HG03175 (cell line): ENCODE measurements around the gene KDM4D.
"Not testable (repeated sequence)": the region's sequence is repeated elsewhere in the genome, so short reads cannot be mapped to it uniquely, and the experiment has no call there.

Experiments
- ATAC-seq: cut with Tn5 transposase; IDR thresholded peaks from one replicate; pipeline ENCODE4 v1.9.1; 2021; ENCODE audit warnings: mild to moderate bottlenecking, moderate library complexity; ENCODE audit not compliant: unreplicated experiment

Gene KDM4D

GRCh38 chr11:94956963-94957362, 16.5 kb upstream of the KDM4D start:
- no peak for ATAC-seq

DNA sequence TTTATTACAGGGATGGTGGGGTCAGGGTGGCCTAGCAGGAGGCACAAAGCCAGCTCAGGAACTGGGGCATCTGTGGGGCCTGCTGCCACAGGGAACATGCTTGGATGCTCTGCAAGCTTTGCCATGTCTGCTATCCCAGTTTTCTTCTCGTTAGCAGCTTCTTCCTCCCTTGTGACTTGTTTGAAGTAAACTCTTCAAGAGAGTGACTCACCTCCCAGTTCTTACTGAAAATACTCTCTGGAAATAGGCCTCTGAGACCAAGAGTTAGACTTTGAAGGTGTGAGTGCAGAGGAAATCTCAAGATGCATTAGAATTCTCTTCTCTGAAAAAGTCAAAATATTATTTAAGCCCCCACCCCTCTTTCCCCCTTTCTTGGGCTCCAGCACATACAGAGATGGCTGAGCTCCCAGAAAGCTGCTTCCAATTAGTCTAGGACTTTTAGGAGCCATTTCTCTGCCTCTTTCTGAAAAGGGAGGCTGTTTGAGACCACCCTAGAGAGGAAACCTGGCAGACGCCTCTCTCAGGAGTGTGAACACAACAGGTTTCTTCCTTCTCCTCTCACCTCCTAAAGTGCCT, 15.3 kb upstream of the KDM4D start:
- ATAC-seq = no peak

DNA sequence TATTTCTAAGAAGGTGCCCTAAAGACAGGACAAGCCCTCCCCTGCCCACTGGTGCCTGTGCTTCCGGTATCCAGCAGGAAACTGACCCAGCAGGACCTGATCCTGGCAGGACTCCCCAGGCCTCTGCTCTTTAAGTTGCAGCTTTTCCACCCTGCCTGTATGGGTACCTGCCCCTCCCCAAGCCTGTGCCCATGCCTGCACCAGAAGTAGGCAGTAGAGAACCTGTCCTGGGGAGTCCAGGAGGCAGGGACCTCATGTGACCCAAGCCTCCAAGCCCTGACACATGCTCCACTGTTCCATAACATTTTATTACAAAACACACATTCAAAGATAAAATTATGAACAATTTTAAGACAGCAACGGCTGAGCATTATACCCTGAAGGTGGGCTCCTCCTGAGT, 14.3 kb upstream of the KDM4D start:
- ATAC-seq = no peak

DNA sequence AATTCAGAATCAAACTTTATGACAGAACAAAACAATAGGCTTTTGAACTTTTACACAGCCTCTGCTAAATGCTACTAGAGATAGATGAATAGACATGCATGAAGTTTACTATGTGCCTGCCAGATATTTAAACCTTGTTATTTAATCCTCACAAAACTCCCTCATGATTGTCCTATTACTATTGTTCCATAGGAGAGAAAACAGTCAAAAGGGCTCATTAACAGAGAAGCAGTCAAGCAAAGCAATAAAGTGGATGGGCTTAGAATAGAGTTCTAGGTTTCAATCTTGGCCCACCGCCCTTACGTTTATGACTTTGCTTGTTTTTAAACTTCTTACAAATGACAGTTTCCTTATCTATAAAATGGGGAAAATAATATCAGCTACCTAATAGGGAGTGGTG, 13.0 kb upstream of the KDM4D start:
- ATAC-seq = no peak

- no peak for ATAC-seq
Measured at GRCh38 chr11:94961255-94961654, 12.3 kb upstream of the KDM4D start.

- ATAC-seq = no peak
Measured at GRCh38 chr11:94964934-94965333, 8.6 kb upstream of the KDM4D start.

- ATAC-seq = no peak
Measured at GRCh38 chr11:94968334-94968958, 5.1 kb upstream of the KDM4D start.

DNA sequence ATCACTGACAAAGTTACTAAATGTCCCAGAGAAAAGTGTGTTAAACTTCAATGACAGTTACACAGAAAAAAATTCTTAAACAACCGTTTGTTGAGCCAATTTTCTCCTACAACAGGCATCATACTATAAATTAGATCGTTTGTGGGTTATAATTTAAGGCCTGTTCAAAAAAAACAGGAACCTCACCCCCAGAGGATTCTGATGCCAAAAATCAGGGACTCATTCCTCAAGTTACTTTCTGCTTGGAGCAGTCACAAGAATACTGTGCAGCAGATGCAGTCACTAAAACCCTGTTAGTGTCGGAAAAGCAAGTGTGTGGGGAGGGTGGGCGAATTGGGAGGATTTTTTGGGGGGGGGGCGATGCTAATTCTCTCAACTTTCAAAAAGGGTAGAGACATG, 810 bp upstream of the KDM4D start:
- no peak for ATAC-seq

GRCh38 chr11:94974178-94974577, 669 bp downstream of the KDM4D start:
- no peak for ATAC-seq

DNA sequence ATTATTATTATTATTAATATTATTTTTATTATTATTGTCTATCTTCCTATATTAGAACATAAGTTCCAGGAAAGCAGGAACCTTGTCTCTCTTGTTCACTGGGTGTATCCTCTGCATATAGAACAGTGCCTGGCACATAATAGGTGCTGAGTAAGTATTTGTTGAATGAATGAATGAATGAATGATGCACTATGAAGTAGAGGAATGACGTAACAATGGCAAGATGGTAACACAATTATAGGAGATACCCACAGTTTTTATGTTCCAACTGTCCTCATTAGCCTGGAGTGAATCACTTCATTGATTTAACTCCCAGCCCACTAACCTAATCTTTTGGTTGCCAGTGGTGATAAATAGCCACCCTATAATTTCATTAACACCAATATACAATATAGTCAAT, 2.1 kb downstream of the KDM4D start:
- ATAC-seq = no peak

DNA sequence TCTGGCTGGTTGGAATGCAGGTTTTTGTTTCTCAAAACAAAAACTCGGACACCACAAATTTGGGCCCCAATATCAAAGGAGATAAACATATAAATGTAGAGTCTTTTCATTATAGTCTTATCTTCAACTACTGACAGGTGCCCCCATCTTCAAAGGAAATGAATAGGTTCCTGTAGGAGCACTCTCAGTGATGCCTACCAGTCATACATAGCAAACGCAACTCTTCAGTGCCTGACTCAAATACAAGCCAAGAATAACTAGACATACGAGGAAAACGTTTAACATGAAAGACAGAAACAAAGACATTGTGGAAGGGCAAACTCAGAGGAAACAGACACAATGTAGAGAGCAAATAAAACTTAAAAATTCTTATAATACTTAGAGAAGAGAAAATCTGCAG, 13.9 kb downstream of the KDM4D start:
- ATAC-seq = no peak

GRCh38 chr11:94988748-94989147, 15.2 kb downstream of the KDM4D start:
- ATAC-seq = no peak

GRCh38 chr11:94993400-94993943, 20.0 kb downstream of the KDM4D start:
- no peak for ATAC-seq

DNA sequence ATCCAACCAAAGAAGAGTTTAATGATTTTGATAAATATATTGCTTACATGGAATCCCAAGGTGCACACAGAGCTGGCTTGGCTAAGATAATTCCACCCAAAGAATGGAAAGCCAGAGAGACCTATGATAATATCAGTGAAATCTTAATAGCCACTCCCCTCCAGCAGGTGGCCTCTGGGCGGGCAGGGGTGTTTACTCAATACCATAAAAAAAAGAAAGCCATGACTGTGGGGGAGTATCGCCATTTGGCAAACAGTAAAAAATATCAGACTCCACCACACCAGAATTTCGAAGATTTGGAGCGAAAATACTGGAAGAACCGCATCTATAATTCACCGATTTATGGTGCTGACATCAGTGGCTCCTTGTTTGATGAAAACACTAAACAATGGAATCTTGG, 23.9 kb downstream of the KDM4D start:
- no peak for ATAC-seq

- no peak for ATAC-seq
Measured at GRCh38 chr11:94998285-94998684, 24.8 kb downstream of the KDM4D start.

DNA sequence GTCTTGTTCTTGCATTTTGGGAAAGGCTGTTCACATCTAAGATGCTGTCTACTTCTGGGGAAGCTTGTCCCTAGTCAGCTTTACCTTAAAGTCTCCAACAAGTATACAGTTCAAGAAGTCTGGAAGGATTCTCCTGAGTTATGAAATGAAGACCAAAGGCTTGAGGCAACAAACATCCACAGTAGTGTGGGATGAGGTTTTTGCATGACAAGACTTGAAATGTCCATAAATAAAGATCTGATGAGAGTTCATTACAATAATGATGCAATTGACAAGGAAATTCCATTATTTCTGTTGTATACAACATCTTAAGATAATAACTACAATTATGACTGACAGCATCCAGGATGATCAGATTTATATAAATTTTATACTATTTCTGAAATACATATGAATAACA, 30.2 kb downstream of the KDM4D start:
- no peak for ATAC-seq

GRCh38 chr11:95005642-95006041, 32.1 kb downstream of the KDM4D start:
- ATAC-seq = no peak

DNA sequence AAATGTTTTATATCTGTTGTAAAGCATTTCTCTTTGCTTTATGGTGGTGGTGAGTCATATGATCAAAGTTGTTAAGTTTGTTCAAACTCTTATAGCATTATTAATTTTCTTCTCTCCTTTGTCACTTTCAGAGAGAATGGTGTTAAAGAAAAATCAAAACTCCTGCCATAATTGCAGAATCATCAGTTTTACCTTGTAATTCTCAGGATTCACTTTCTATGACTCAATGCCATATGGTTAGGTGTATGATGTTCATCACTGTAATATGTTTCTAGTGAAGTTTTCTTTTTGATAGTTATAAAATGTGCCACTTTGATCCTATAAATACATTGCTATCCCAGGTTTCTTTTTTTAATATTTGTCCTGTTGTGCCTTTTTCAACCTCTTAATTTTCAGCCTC, 37.9 kb downstream of the KDM4D start:
- ATAC-seq = no peak

- ATAC-seq = no peak
Measured at GRCh38 chr11:95014184-95014821, 40.8 kb downstream of the KDM4D start.

DNA sequence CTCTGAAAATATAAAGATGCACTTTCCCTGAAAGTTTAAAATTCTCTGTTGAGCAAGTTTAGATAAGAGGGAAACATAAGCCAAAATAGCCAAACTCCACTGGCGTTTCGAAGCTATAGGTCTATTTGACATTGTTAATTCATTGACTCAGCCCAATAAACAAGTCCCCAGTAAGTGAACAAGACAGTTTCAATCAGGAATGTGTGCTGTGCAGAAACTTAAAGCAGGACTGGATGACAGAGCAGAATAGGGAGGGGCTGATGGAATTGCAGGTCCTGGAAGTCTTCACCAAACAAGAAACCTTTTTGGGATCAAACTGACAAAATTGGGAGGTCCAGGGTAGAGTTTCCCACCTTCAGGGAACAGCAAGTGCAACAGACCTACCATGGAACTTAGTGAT, 42.6 kb downstream of the KDM4D start:
- no peak for ATAC-seq

- ATAC-seq = not testable (repeated sequence)
Measured at GRCh38 chr11:95021468-95021867, 48.0 kb downstream of the KDM4D start.

- no peak for ATAC-seq
Measured at GRCh38 chr11:95024958-95025357, 51.4 kb downstream of the KDM4D start, which contains the start of gene KDM4E. TSS of gene KDM4E (plus strand) at chr11:95025258. CDS start at chr11:95025558, 300 bp downstream.
